Activated CD8-positive, alpha-beta memory T cell treated with anti-CD3 and anti-CD28 coated beads, Interleukin-2, amount 50 U/mL, for 1 hour (primary cell): ENCODE measurements around the gene CXCL12.

ENCODE experiments used
- DNase-seq: peaks from one replicate; pipeline ENCODE4 v3.0.0-alpha.2; 2020; ENCODE audit errors: extremely low read depth

CXCL12 gene

GRCh38 chr10:44363716-44364115, 21.2 kb downstream of the CXCL12 start:
- no peak for DNase-seq

- DNase-seq, result no peak
Observed at GRCh38 chr10:44362866-44363711, 21.8 kb downstream of the CXCL12 start.

GRCh38 chr10:44361109-44361508, 23.8 kb downstream of the CXCL12 start:
- no peak for DNase-seq

GRCh38 chr10:44358080-44358771, 26.7 kb downstream of the CXCL12 start:
- DNase-seq, result no peak

GRCh38 chr10:44357023-44357540, 27.8 kb downstream of the CXCL12 start:
- DNase-seq, result no peak

- DNase-seq, result no peak
Observed at GRCh38 chr10:44356139-44357022, 28.5 kb downstream of the CXCL12 start.

- DNase-seq, result no peak
Observed at GRCh38 chr10:44355630-44356029, 29.3 kb downstream of the CXCL12 start.

- no peak for DNase-seq
Observed at GRCh38 chr10:44354771-44355170, 30.1 kb downstream of the CXCL12 start.

- no peak for DNase-seq
Observed at GRCh38 chr10:44353721-44354120, 31.2 kb downstream of the CXCL12 start.

GRCh38 chr10:44353128-44353390, 31.8 kb downstream of the CXCL12 start:
- DNase-seq, result no peak

- no peak for DNase-seq
Observed at GRCh38 chr10:44352316-44353127, 32.4 kb downstream of the CXCL12 start.

GRCh38 chr10:44348496-44348895, 36.4 kb downstream of the CXCL12 start:
- DNase-seq, result no peak

GRCh38 chr10:44347609-44348400, 37.1 kb downstream of the CXCL12 start:
- no peak for DNase-seq

GRCh38 chr10:44344727-44345126, 40.2 kb downstream of the CXCL12 start:
- DNase-seq, result no peak

GRCh38 chr10:44343843-44344242, 41.1 kb downstream of the CXCL12 start:
- no peak for DNase-seq

- DNase-seq, result no peak
Observed at GRCh38 chr10:44341886-44342285, 43.0 kb downstream of the CXCL12 start.

- DNase-seq, result no peak
Observed at GRCh38 chr10:44340557-44340956, 44.3 kb downstream of the CXCL12 start.

GRCh38 chr10:44339218-44339617, 45.7 kb downstream of the CXCL12 start:
- DNase-seq, result no peak

GRCh38 chr10:44337081-44337480, 47.8 kb downstream of the CXCL12 start:
- DNase-seq, result no peak

GRCh38 chr10:44335330-44336021, 49.4 kb downstream of the CXCL12 start:
- no peak for DNase-seq
